Measurements from ENCODE around the gene FUNDC2. TPM values are rescaled to one million over a fixed set of nuclear protein-coding genes. Genes with fewer than 3 reads are reported as not detected.
A peak's percentile ranks its signal among the peaks of the same experiment; 100 is the strongest.
"Not testable (repeated sequence)": the region's sequence is repeated elsewhere in the genome, so short reads cannot be mapped to it uniquely, and the experiment has no call there.

Gene FUNDC2
- total RNA-seq, 6 donors from 2014 or later: 18.3 to 93.9 (median 50.2) TPM

GRCh38 chrX:154991476-154991875 lies 35.2 kb upstream of the FUNDC2 start:
- Histone ChIP-seq H3K4me3 (no peak overlapping the region), H3K27me3 (no peaks in the 10 kb centered on the region), H3K27ac (no peak overlapping the region), H3K9me3 (no peaks in the 10 kb centered on the region), H3K36me3 (no peaks in the 10 kb centered on the region), H3K4me1 (no peaks in the 10 kb centered on the region)
- WGBS, 2 donors: 93 to 94% methylated on average over 1 of the region's 1 CpG
- DNase-seq (no peak), ATAC-seq (ENCODE audit: low FRiP score in 2 of 2) (no peak)
- no peak for TF ChIP-seq POLR2A (IDR thresholded peaks at IDR 0.05)
- TF ChIP-seq POLR2AphosphoS5 (IDR thresholded peaks at IDR 0.05): no peak
- TF ChIP-seq CTCF (IDR thresholded peaks at IDR 0.05): no peak
- no peak for TF ChIP-seq EP300 (IDR thresholded peaks at IDR 0.05)

GRCh38 chrX:154998204-154998880 lies 28.3 kb upstream of the FUNDC2 start:
- H3K27me3 ChIP-seq: no peaks in the 10 kb centered on the region
- H3K36me3 ChIP-seq: no peaks in the 10 kb centered on the region
- no peak overlapping the region for H3K4me3 ChIP-seq
- ATAC-seq (ENCODE audit: low FRiP score in 2 of 2): no peak
- H3K9me3 ChIP-seq: no peaks in the 10 kb centered on the region
- no peak for DNase-seq
- no peak overlapping the region for H3K27ac ChIP-seq
- WGBS, 2 donors: 74 to 85% methylated on average over 1 of the region's 1 CpG
- H3K4me1 ChIP-seq: no peaks in the 10 kb centered on the region
- no peak for TF ChIP-seq POLR2AphosphoS5 (IDR thresholded peaks at IDR 0.05)
- no peak for TF ChIP-seq EP300 (IDR thresholded peaks at IDR 0.05)
- TF ChIP-seq CTCF (IDR thresholded peaks at IDR 0.05): no peak
- TF ChIP-seq POLR2A (IDR thresholded peaks at IDR 0.05): no peak

- Histone ChIP-seq H3K9me3 (no peaks in the 10 kb centered on the region), H3K27ac (no peak overlapping the region), H3K36me3 (no peaks in the 10 kb centered on the region), H3K4me1 (no peaks in the 10 kb centered on the region), H3K27me3 (no peaks in the 10 kb centered on the region), H3K4me3 (no peak overlapping the region)
- DNase-seq: no peak
- WGBS, 2 donors: 56 to 73% methylated on average over 1 of the region's 1 CpG
- ATAC-seq (ENCODE audit: low FRiP score in 2 of 2): no peak
- TF ChIP-seq POLR2A (IDR thresholded peaks at IDR 0.05): no peak
- TF ChIP-seq CTCF (IDR thresholded peaks at IDR 0.05): no peak
- TF ChIP-seq POLR2AphosphoS5 (IDR thresholded peaks at IDR 0.05): no peak
- no peak for TF ChIP-seq EP300 (IDR thresholded peaks at IDR 0.05)
These were observed 25.8 kb upstream of the FUNDC2 start for GRCh38 chrX:155000841-155001240.

- no peak overlapping the region for H3K4me3 ChIP-seq
- WGBS, 2 donors: 81 to 82% methylated on average over 4 of the region's 4 CpGs
- TF ChIP-seq CTCF (IDR thresholded peaks at IDR 0.05): no peak
- ATAC-seq (ENCODE audit: low FRiP score in 2 of 2) (no peak), DNase-seq (no peak)
- no peaks in the 10 kb centered on the region for H3K36me3 ChIP-seq
- no peaks in the 10 kb centered on the region for H3K4me1 ChIP-seq
- H3K9me3 ChIP-seq: no peaks in the 10 kb centered on the region
- H3K27me3 ChIP-seq: no peaks in the 10 kb centered on the region
- H3K27ac ChIP-seq: no peak overlapping the region
These were observed 24.8 kb upstream of the FUNDC2 start for GRCh38 chrX:155001873-155002272.

- no peak overlapping the region for H3K27ac ChIP-seq
These were observed 21.5 kb upstream of the FUNDC2 start for GRCh38 chrX:155005190-155005589.

GRCh38 chrX:155006379-155006778 lies 20.3 kb upstream of the FUNDC2 start:
- H3K4me1 ChIP-seq; H3K9me3 ChIP-seq; H3K36me3 ChIP-seq; DNase-seq; H3K27ac ChIP-seq; H3K27me3 ChIP-seq; H3K4me3 ChIP-seq; ATAC-seq (ENCODE audit: low FRiP score in 2 of 2): not testable (repeated sequence)
- no CpG with 5 or more reads among the region's 10 CpGs for WGBS, 2 donors

More at GRCh38 chrX:155005190-155005589, 21.5 kb upstream of the FUNDC2 start:
- no peak for ATAC-seq (ENCODE audit: low FRiP score in 2 of 2)
- no peak for TF ChIP-seq CTCF (IDR thresholded peaks at IDR 0.05)
- no peak overlapping the region for H3K4me3 ChIP-seq
- H3K9me3 ChIP-seq: no peaks in the 10 kb centered on the region
- no peaks in the 10 kb centered on the region for H3K36me3 ChIP-seq
- no peaks in the 10 kb centered on the region for H3K4me1 ChIP-seq
- 88% methylated on average over 2 of the region's 2 CpGs for WGBS, 2 donors
- no peak for DNase-seq
- no peaks in the 10 kb centered on the region for H3K27me3 ChIP-seq

- 46 to 69% methylated on average over 4 to 10 of the region's 11 CpGs for WGBS, 2 donors
- not testable (repeated sequence) for H3K27me3 ChIP-seq; ATAC-seq (ENCODE audit: low FRiP score in 2 of 2); DNase-seq; H3K4me1 ChIP-seq; H3K36me3 ChIP-seq; H3K9me3 ChIP-seq; H3K4me3 ChIP-seq
- H3K27ac ChIP-seq: peak overlapping the region in 1 of 4 donors; percentile 21
These were observed 19.6 kb upstream of the FUNDC2 start for GRCh38 chrX:155006913-155007671.
